Stimulated activated memory B cell treated with anti-CD40 and anti-IgM and Interleukin-4, amounts not matched to agents 10 μg/mL and 1 μg/mL and 100 μg/mL, for 72 hours (primary cell): ENCODE data around the gene SH2D4B.
"Not testable (repeated sequence)": the region's sequence is repeated elsewhere in the genome, so short reads cannot be mapped to it uniquely, and the experiment has no call there.

Source experiments
- ATAC-seq: fragments of 150-1000 bp; cut with Tn5 transposase; 2 replicates; pipeline ENCODE4 v1.10.0; 2021
- H3K27ac Mint-ChIP-seq: one replicate; pipeline ENCODE4 v1.8.0; 2022; ENCODE audit warnings: mild to moderate bottlenecking, mixed read lengths
- H3K27me3 Mint-ChIP-seq: one replicate; pipeline ENCODE4 v1.8.0; 2022; ENCODE audit warnings: mixed read lengths
- H3K36me3 Mint-ChIP-seq: one replicate; pipeline ENCODE4 v1.8.0; 2022; ENCODE audit warnings: mixed read lengths
- H3K4me1 Mint-ChIP-seq: one replicate; pipeline ENCODE4 v1.8.0; 2022; ENCODE audit warnings: mixed read lengths
- H3K4me3 Mint-ChIP-seq: one replicate; pipeline ENCODE4 v1.8.0; 2022; ENCODE audit warnings: mild to moderate bottlenecking, moderate library complexity, mixed read lengths
- H3K9me3 Mint-ChIP-seq: one replicate; pipeline ENCODE4 v1.8.0; 2022; ENCODE audit warnings: mixed read lengths

Gene SH2D4B

DNA sequence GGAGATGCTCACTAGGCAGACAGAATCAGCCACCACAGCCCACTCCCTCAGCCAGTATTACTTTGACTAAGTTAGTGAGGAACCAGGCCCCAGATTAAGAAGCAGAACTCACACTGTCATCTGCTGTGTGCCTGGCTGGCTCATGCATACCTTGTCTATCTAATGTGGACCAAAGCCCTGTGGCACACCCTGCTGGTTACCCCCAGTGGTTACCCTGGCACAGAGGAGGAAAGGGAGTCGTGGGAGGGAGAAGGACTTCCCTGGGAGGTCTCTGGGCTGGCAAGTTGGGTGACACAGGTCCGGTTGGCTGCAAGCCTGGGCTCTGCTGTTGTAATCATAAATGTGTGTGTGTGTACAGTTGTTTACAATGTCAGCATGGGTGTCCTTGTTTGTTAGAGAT is 7.5 kb upstream of the SH2D4B start:
- H3K27ac Mint-ChIP-seq = no peak overlapping the region
- no peaks in the 10 kb centered on the region for H3K9me3 Mint-ChIP-seq
- H3K27me3 Mint-ChIP-seq = no peaks in the 10 kb centered on the region
- H3K36me3 Mint-ChIP-seq = no peaks in the 10 kb centered on the region
- peaks cover 7% of the 10 kb centered on the region for H3K4me1 Mint-ChIP-seq
- H3K4me3 Mint-ChIP-seq = no peak overlapping the region
- peak; percentile 71 for ATAC-seq

DNA sequence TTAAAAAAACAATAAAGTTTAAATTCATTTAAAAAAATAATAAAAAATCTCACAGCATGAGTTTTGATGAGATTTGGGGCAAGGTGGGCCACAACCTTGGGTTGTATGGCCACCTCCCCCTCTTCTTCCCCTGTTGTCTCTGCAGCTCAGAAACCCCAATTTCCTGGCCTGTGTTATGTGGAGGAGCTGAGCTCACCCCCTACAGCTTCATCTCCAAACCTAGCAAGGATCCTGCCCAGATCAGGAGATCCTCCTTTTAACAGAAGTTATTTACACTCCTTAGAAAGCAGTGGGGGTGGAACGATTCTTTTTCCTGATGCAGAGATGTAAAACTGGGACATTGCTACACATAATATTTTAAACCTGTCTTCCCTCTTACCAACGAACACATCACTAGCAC is 6.9 kb upstream of the SH2D4B start:
- no peaks in the 10 kb centered on the region for H3K36me3 Mint-ChIP-seq
- H3K27ac Mint-ChIP-seq = no peak overlapping the region
- H3K27me3 Mint-ChIP-seq = no peaks in the 10 kb centered on the region
- no peak for ATAC-seq
- H3K4me1 Mint-ChIP-seq = peaks cover 13% of the 10 kb centered on the region
- no peaks in the 10 kb centered on the region for H3K9me3 Mint-ChIP-seq
- no peak overlapping the region for H3K4me3 Mint-ChIP-seq

- ATAC-seq = no peak
- no peak overlapping the region for H3K27ac Mint-ChIP-seq
- no peaks in the 10 kb centered on the region for H3K36me3 Mint-ChIP-seq
- no peak overlapping the region for H3K4me3 Mint-ChIP-seq
- H3K4me1 Mint-ChIP-seq = peaks cover 21% of the 10 kb centered on the region
- no peaks in the 10 kb centered on the region for H3K27me3 Mint-ChIP-seq
- no peaks in the 10 kb centered on the region for H3K9me3 Mint-ChIP-seq
These were observed 5.1 kb upstream of the SH2D4B start for GRCh38 chr10:80532571-80532970.

DNA sequence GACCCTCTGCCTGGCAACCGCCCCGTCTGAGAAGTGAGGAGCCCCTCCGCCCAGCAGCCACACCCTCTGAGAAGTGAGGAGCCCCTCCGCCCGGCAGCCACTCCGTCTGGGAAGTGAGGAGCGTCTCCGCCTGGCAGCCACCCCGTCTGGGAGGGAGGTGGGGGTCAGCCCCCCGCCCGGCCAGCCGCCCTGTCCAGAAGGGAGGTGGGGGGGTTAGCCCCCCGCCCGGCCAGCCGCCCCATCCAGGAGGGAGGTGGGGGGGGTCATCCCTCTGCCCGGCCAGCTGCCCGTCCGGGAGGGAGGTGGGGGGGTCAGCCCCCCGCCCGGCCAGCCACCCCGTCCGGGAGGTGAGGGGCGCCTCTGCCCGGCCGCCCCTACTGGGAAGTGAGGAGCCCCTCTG is 3.6 kb upstream of the SH2D4B start:
- peaks cover 13% of the 10 kb centered on the region for H3K4me1 Mint-ChIP-seq

GRCh38 chr10:80534646-80535045 is 3.1 kb upstream of the SH2D4B start:
- H3K4me1 Mint-ChIP-seq = peaks cover 18% of the 10 kb centered on the region
- H3K27ac Mint-ChIP-seq, ATAC-seq, H3K4me3 Mint-ChIP-seq, H3K27me3 Mint-ChIP-seq, H3K9me3 Mint-ChIP-seq, H3K36me3 Mint-ChIP-seq: not testable (repeated sequence)

More for the DNA sequence above, 3.6 kb upstream of the SH2D4B start:
- not testable (repeated sequence) for H3K4me3 Mint-ChIP-seq, ATAC-seq, H3K27ac Mint-ChIP-seq, H3K9me3 Mint-ChIP-seq, H3K27me3 Mint-ChIP-seq, H3K36me3 Mint-ChIP-seq

- peak; percentile 93 for ATAC-seq
These were observed 1.9 kb upstream of the SH2D4B start for GRCh38 chr10:80535671-80536360.

GRCh38 chr10:80536361-80536835 is 1.3 kb upstream of the SH2D4B start:
- peaks cover 36% of the 10 kb centered on the region for H3K4me1 Mint-ChIP-seq
- H3K27ac Mint-ChIP-seq = peak overlapping the region; percentile 98
- no peaks in the 10 kb centered on the region for H3K27me3 Mint-ChIP-seq
- peak; percentile 4 for ATAC-seq
- peak overlapping the region; percentile 86 for H3K4me3 Mint-ChIP-seq
- H3K9me3 Mint-ChIP-seq = no peaks in the 10 kb centered on the region
- no peaks in the 10 kb centered on the region for H3K36me3 Mint-ChIP-seq

More at GRCh38 chr10:80535671-80536360, 1.9 kb upstream of the SH2D4B start:
- Mint-ChIP-seq H3K9me3 (no peaks in the 10 kb centered on the region), H3K27ac (peak overlapping the region; percentile 98), H3K4me3 (peak overlapping the region; percentile 86), H3K4me1 (peaks cover 30% of the 10 kb centered on the region), H3K36me3 (no peaks in the 10 kb centered on the region), H3K27me3 (no peaks in the 10 kb centered on the region)

DNA sequence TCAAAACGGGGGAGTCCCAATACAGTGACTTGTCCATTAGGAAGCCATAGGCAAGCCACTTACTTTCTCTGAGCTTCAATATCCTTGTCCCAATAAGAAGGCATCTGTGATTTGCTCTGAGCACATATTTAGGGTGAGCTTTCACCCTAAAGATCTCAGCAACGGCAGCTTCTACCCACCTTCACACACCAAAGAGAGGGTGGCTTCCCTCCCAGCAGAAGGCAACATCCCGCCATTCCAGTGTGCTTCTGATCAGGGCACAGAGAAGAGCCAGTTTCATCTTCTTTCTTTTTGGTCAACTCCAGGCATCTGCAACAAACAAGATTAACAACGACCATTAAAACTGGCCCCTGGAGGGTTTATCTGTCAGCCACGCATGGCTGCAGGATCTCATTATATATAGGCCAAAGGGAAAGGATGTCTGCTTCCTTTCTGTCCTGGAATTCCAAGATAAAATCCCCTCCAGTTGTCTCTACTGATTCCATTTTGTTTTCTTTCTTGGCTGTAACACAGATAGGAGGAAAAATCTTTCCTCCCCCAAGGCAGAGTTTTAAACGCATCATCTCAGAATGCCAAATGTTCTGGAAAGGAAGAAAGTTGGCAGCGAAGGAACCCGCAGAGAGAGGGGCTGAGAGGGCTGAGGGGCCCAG is 491 bp upstream of the SH2D4B start:
- peak overlapping the region; percentile 98 for H3K27ac Mint-ChIP-seq
- H3K27me3 Mint-ChIP-seq = no peaks in the 10 kb centered on the region
- no peaks in the 10 kb centered on the region for H3K36me3 Mint-ChIP-seq
- no peak for ATAC-seq
- H3K4me3 Mint-ChIP-seq = no peak overlapping the region
- H3K4me1 Mint-ChIP-seq = peaks cover 44% of the 10 kb centered on the region
- no peaks in the 10 kb centered on the region for H3K9me3 Mint-ChIP-seq

DNA sequence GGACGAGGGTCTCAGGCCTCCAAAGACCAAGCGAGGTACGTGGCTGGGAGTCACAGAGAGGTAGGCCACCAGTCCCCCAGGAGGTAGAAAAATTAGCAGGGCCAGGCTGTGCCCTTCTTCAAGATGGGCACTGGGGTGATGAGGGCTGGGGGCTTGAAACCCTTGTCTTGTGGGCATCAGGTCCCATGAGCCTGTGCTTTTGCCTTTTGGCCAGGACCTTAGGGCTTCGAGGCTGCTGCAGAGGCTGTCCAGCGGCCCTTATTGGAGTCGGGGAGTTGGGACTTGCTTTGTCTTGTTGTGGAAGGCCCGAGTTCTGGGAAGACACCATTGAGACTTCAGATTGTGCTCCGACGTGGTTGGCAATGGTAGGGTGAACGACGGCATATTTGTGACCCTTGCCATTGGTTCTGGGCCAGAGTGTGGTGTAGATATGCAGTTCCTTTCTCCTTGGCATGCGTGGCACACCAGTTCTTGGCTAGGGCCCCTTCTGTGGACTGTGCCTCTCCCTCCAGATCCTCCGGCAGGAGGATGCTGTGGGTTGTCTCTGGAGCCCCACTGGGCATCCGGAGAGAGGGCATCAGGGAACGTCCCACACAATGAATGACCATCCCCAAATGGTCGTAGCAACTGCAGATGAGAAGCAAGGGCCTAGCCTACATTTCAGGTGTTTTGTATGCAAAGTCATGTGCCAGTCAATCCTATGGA is 931 bp downstream of the SH2D4B start:
- Mint-ChIP-seq H3K4me3 (no peak overlapping the region), H3K27ac (no peak overlapping the region), H3K27me3 (no peaks in the 10 kb centered on the region), H3K9me3 (no peaks in the 10 kb centered on the region), H3K36me3 (no peaks in the 10 kb centered on the region), H3K4me1 (peaks cover 51% of the 10 kb centered on the region)
- no peak for ATAC-seq

- Mint-ChIP-seq H3K9me3 (no peaks in the 10 kb centered on the region), H3K36me3 (no peaks in the 10 kb centered on the region), H3K4me1 (peaks cover 51% of the 10 kb centered on the region), H3K27me3 (no peaks in the 10 kb centered on the region), H3K27ac (peak overlapping the region; percentile 55), H3K4me3 (no peak overlapping the region)
- ATAC-seq = peak; percentile 61
These were observed 1.8 kb downstream of the SH2D4B start for GRCh38 chr10:80539421-80540031.

DNA sequence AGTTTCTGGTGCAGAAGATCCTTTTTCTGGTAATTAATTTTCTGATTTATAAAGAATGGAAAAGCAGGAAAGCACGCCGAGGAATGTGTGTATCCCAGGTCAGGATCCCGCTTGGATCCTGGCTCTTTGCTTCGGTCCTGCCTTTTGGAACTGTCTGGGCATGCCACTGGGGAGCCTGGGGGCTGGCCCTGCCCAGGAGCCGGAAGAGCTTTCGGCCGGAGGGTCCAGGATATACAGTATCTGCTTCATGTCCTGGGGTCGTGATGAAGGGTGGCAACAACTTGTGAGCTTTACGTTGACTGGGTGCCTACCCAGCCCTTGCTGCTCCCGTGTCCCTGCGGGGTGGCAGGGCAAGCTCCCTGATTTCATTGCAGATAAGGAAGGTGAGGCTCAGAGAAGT is 2.4 kb downstream of the SH2D4B start:
- Mint-ChIP-seq H3K36me3 (no peaks in the 10 kb centered on the region), H3K4me1 (peaks cover 51% of the 10 kb centered on the region), H3K27ac (peak overlapping the region; percentile 55), H3K4me3 (no peak overlapping the region), H3K27me3 (no peaks in the 10 kb centered on the region), H3K9me3 (no peaks in the 10 kb centered on the region)
- ATAC-seq = no peak

DNA sequence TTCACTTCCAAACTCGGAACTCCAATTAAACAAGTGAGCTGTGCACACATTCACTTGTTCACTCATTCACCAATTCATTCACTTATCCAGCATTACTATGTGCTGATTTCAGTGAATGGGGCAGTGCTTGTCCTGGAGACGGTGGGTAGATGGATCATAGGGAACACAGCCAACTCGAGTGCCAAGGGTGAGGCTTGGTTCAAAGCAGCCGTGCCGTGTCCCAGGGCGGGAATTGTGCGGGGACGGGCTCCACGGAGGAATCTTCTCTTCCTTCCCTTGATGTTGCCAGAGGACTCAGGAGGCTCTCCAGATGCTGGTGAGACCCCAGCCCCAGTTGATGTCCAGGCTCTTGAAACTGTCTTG is 2.9 kb downstream of the SH2D4B start:
- Mint-ChIP-seq H3K4me1 (peaks cover 48% of the 10 kb centered on the region), H3K27ac (peak overlapping the region; percentile 85), H3K4me3 (peak overlapping the region; percentile 22), H3K36me3 (no peaks in the 10 kb centered on the region), H3K9me3 (no peaks in the 10 kb centered on the region), H3K27me3 (no peaks in the 10 kb centered on the region)
- no peak for ATAC-seq

DNA sequence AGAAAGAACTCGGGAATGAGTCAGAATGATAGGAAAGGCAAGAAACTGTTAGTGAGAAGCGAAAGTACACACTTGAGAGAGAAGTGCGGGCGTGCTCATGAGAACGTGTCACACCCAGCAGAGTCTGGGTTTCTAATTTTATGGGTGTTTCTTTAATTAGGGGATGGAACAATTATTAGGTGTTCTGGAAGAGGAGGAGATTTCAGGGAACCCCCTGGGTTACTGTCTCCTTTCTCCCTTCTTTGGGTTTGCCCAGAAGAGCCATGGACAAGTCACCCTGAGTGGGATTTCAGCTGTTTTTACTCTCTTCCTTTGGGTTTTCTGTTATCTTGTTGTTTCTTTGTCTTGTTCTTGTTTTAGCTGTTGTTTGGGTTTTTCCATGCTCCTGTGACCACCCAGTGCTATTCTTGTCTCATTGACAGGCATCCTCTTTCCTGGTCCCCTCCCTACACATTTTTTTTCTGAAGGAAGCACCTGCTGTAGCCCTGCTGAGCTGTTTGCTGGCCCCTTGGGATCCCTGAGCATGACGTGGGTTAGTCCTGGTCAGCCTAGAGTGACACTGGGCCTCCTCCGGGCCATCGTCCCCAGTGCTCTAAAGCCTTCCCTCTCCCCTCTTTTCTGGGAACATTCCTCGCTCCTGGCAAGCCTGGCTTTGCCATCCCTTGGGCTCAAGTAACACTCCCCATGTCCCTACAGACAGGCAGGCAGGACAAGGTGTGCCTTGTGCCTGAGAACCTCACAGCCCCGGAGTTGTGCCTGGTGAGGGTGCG is 3.5 kb downstream of the SH2D4B start:
- H3K9me3 Mint-ChIP-seq = no peaks in the 10 kb centered on the region
- ATAC-seq = peak; percentile 62
- H3K27me3 Mint-ChIP-seq = no peaks in the 10 kb centered on the region
- peak overlapping the region; percentile 85 for H3K27ac Mint-ChIP-seq
- H3K36me3 Mint-ChIP-seq = no peaks in the 10 kb centered on the region
- H3K4me3 Mint-ChIP-seq = peak overlapping the region; percentile 57
- peaks cover 42% of the 10 kb centered on the region for H3K4me1 Mint-ChIP-seq

DNA sequence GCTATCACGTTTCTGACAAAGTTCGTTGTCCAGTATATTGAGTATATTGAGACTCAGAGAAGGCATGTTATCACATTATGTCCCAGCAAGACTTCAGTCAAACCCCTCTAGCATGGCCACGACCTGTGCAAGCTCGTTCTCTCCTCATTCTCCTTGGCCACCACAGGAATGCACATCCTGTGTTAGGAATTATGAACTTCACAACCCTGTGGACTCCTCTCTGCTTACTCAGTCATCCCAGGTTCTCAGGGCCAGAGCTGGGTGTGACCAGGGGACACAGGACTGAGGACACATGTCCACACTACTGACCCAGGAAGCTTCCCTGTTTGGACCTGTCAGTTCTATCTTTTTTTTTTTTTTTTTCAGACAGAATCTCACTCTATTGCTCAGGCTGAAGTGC is 4.4 kb downstream of the SH2D4B start:
- peak overlapping the region; percentile 85 for H3K27ac Mint-ChIP-seq
- H3K36me3 Mint-ChIP-seq = no peaks in the 10 kb centered on the region
- H3K9me3 Mint-ChIP-seq = no peaks in the 10 kb centered on the region
- H3K4me3 Mint-ChIP-seq = no peak overlapping the region
- peaks cover 38% of the 10 kb centered on the region for H3K4me1 Mint-ChIP-seq
- no peak for ATAC-seq
- H3K27me3 Mint-ChIP-seq = no peaks in the 10 kb centered on the region
